Epithelial cell of proximal tubule (primary cell): ENCODE data around the gene FCHSD2. TPM values are rescaled to one million over a fixed set of nuclear protein-coding genes. Genes with fewer than 3 reads are reported as not detected.
"Not testable (repeated sequence)": the region's sequence is repeated elsewhere in the genome, so short reads cannot be mapped to it uniquely, and the experiment has no call there.

Experiments used
- DNase-seq: peaks from one replicate; pipeline ENCODE4 v3.0.0-alpha.2; 2011; ENCODE audit warnings: low read depth
- H3K4me3 ChIP-seq: 2 replicates; pipeline ENCODE4 v1.5.1; 2011; ENCODE audit warnings: low read depth, mild to moderate bottlenecking, low read length
- CTCF ChIP-seq: conservative IDR thresholded peaks from 2 replicates; pipeline ENCODE4 v1.5.1; 2012; ENCODE audit warnings: low read depth, mild to moderate bottlenecking, low read length
- total RNA-seq: library from RNA; depleted of rRNA; stranded (reverse); fragments of >200 nt; gene quantifications from 2 replicates; pipeline ENCODE4 v1.2.3, GENCODE V29; 2015

The FCHSD2 gene
- total RNA-seq, 1 donor from 2014 or later: 8.8 TPM

- DNase-seq: no peak
- no peak for TF ChIP-seq CTCF
- no peak overlapping the region for H3K4me3 ChIP-seq
These were observed 107.3 kb downstream of the FCHSD2 start for GRCh38 chr11:73034777-73035176.

- DNase-seq: no peak
- no peak for TF ChIP-seq CTCF
- H3K4me3 ChIP-seq: no peak overlapping the region
These were observed 107.8 kb downstream of the FCHSD2 start for GRCh38 chr11:73034331-73034730.

DNA sequence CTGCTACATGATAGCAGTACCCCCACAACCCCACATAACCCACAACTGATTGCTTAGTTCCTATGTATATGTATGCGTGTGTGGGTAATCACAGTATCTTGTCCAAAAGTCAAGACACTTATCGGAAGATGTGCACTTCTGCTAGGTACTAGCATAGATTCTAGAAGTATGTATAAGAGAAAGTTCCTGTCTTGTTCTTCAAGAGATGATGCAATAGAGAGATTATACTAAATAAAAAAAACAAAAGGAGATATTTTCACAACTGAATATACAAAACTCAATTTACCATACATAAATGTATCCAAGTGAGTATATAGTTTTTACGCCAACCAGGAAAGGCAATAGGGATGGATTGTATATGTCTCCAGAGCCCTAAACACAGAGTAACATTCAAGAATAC is 112.0 kb downstream of the FCHSD2 start:
- DNase-seq: no peak
- H3K4me3 ChIP-seq: no peak overlapping the region
- no peak for TF ChIP-seq CTCF

- TF ChIP-seq CTCF: no peak
- H3K4me3 ChIP-seq: no peak overlapping the region
- no peak for DNase-seq
These were observed 112.7 kb downstream of the FCHSD2 start for GRCh38 chr11:73029403-73029802.

DNA sequence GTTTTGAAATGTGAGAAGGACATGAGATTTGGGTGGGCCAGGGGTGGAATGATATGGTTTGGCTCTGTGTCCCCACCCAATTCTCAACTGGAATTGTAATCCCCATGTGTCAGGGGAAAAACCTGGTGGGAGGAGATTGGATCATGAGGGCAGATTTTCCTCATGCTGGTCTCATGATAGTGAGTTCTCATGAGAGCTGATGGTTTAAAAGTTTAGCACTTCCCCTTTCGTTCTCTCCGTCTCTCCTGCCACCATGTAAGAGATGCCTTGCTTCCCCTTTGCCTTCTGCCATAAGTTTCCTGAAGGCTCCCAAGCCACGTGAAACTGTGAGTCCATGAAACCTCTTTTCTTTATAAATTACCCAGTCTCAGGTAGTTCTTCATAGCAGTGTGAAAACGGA is 113.5 kb downstream of the FCHSD2 start:
- TF ChIP-seq CTCF: no peak
- H3K4me3 ChIP-seq: no peak overlapping the region
- DNase-seq: no peak

DNA sequence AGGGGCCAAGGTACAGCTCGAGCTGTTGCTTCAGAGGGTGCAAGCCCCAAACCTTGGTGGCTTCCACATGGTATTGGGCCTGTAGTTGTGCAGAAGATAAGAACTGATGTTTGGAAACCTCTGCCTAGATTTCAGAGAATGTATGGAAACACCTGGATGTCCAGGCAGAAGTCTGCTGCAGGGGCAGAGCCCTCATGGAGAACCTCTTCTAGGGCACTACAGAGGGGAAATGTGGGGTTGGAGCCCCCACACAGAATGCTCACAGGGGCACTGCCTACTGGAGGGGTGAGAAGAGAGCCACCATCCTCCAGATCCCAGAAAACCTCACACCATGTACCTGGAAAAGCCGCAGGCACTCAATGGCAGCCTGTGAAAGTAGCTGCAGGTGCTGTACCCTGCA is 114.3 kb downstream of the FCHSD2 start:
- not testable (repeated sequence) for H3K4me3 ChIP-seq, DNase-seq

DNA sequence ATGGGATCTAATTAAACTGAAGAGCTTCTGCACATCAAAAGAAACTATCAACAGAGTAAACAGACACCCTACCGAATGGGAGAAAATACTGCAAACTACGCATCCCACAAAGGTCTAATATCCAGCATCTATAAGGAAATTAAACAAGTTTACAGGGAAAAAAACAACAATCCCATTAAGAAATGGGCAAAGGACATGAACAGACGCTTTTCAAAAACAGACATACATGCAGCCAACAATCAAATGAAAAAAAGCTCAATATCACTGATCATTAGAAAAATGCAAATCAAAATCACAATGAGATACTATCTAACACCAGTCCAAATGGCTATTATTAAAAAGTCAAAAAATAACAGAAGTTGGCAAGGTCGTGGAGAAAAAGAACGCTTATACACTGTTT is 117.5 kb downstream of the FCHSD2 start:
- H3K4me3 ChIP-seq: no peak overlapping the region
- no peak for DNase-seq
- TF ChIP-seq CTCF: no peak

DNA sequence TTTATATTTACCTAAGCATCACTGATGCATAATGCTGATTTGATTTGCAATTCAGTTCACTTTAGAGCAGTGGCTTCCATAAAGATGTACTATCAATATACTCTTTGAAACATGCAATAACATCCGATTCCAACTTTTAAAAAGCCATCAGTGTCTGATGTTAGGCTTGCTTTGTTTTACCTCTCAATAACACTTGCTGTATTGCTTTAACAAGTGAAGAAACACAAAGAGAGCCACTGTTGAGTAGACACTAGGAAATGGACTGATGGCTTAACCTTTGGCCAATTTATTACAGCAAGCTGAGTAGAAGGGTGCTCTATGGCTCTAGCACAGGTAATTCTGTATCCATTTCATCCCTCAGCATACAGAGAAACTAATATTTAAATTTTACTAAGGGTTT is 122.1 kb downstream of the FCHSD2 start:
- H3K4me3 ChIP-seq: no peak overlapping the region
- DNase-seq: no peak
- no peak for TF ChIP-seq CTCF
